Germinal center (tissue), 1 donor: Measurements from ENCODE around the gene TGFBI.
A peak's percentile ranks its signal among the peaks of the same experiment; 100 is the strongest.

ENCODE experiments used
- DNase-seq: peaks from one replicate; pipeline ENCODE4 v3.0.0; 2012; ENCODE audit warnings: mixed read lengths, low spot score

Gene TGFBI

DNA sequence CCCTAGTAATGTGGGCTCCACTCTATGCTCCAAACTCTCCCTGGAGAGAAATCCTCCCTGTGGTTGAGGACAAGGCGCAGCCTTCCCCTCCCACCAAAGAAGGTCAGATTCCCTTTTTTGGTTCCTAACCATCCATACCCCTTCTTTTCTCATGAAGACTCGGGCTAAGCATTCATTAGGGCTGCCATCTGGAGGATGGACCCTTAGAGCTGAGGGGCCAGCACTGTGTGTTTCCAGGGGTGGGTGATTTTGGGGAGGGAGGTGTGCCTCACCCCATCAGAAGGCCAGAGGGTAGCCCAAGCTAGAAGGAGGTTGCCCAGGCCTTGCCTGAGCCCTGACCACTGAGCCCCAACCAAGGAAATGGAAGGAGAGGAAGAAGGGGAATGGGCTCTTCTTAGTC, 36.8 kb downstream of the TGFBI start:
- no peak for DNase-seq

DNA sequence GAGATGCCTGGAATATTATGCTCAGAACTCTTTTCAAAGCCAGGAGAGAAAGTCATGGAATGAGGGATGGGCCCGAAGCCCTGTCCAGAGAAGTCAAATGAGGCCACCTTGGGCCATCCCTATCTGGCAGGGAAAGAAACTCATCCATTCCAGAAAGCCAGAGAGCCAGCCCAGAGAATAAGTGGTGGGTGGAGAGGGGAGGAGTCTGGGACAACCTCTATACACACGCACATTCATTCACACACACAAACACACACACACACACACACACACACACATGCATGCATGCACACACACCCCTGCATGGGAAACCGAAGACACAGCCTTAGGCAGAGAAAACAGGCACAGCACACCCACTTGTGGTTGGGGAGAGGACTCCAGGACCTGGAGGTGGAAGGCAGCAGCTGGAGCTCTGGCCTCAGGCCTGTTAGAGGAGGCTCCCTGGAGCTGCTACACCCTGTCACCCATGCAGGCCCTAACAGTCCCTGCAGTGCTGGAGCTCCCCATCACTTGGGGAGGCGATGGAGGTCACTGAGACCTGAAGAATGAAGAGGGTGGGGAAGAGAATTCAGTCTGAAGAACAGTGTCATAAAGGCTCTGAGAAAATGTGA, 38.0 kb downstream of the TGFBI start:
- DNase-seq = no peak

DNA sequence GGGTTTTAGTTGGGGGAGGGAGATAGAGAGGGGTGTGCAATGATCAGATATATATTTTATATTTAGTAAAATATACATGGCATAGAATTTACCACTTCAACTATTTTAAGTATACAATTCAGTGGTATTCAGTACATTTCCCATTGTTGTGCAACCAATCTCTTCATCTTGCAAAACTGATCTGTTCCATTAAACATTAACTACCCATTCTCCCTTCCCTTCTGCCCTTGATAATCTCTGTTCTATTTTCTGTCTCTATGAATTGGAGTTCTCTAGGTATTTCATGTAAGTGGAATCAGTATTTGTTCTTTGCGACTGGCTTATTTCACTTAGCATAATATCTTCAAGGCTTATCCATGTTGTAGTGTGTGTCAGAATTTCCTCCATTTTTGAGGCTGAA, 38.6 kb downstream of the TGFBI start:
- no peak for DNase-seq

DNA sequence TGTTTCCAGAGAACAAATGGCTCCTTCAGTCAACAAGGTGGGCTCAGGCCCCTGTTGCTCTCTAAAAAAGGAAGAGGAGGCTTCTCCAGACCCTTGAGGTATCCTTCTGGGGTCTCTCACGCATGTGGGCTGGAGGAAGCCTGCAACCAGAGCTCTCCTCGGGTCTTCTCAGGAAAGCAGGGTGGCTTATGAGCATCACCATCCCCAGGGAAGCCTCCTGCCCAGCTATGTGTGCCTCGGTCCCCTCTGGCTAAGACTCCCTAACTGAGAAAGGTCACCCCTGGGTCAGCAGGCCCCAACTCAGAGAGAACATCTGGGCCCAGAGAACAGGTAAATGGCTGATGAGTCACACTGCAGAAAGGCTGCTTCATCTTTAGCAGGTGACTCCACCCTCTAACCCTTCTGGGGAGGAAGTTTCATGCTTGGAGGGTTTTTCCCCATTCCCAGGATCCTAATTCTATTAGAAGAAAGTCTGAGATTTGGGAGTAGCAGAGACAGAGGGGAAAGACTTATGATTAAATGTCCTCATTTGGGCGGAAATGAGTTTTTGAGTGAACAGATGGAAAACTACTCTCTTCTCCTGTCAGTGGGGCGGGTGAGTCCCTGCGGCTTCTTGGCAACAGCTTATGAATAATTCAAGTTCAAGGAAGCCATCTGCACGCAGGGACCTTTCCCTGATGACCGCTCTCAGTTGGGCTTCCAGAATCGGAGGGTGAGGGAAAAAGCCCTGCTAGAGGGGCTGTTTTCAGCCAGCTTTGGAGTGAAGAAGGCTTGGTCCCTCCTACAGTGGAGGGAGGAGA, 41.9 kb downstream of the TGFBI start:
- DNase-seq = no peak

DNA sequence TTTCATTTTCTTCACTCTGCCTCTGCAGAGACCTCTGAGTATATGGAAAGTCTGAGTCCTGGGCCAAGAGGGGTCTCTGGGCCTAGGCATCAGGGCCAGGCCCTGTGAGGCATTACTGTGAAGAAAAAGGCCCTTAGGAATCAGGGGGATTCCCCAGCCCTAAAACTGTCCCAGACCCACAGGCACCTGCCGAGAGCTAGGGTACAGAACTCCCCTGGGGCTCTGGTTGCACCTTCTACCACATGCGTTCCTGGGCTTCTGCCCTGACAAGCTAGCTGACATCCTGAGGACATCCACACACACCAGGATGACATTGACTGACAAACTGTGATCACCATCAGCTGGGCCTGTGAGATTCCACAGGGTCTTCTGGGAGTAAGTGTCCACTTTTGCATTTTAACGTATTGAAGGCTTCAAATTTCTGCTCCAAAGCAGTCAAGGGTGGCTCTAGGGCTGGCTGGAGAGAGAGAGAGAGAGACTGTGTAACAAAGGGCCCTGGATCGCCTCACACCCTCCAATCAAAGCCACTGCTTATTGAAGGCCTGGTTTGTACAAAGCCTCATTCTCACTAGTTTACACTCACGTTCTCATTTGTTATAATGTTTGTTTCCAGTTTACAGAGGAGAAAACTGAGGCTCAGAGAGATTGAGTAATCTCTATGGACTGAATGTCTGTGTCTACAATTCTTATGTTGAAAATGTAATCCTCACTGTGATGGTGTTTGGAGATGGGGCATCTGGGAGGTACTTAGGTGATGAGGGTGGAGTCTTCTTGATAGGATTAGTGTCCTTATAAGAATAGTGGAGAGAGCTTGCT, 45.1 kb downstream of the TGFBI start:
- peak; percentile 48 for DNase-seq

DNA sequence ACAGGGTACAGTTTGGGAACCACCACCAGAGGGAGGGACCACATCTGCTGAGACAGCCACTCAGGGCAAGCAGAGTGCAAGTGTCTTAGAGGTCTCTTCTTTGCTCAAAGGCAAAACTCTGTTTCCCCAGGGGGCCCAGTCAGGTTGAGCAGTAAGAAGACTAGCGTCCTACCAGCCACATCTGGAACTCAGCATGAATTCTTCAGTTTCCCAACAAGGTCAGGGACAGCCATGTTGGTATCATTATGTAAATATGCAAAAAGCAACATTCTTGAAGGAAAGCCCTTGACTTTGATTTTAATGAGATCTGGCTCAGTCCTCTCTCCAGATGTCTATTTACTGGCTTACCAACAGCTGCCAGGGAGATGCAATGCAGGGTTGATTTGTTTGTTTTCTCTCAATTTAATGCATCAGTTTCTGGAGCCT, 46.7 kb downstream of the TGFBI start:
- DNase-seq = no peak

DNA sequence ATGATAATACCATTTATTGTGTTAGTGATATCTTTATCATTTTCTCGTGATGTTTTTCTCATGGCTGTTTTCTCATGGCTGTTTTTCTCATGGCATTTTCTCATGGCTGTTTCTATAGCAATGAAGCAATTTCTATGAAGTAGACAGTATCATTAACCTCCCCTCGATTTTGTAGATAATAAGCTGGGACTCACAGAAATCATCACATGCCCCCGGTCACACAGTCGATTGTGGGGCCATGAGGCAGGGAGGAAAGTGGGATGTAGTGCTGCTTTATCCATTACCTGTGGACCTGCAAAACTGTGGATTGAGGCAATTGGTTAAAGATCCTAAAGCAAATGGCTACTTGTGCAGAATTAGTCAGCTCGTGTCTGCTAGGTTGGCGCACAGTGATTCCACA, 47.3 kb downstream of the TGFBI start:
- no peak for DNase-seq

DNA sequence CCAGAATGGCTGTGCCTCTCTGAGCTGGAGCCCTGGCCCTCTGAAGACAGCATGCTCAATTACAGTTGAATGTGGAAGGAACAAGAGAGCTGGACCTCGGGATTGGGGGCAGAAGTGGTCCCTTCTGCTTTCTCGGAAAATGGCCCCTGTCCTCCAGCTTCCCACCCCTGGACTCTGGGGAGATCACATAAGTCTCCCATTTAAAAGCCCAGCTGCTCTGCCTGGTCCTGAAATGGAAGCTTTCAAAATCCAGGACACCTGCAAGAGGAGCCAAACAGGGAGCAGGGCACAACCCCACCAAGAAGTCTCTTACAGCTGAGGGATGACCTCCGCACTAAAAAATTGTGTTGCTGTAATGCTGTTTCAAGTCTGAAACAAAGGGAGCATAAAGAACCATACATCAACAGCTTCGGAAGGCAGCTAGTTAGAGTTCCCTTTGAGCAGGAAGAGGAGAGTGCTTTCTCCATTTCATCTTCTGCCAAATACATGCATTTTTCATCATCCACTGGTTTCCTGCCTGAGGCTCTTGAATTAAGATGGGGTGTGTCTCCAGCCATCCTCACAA, 48.2 kb downstream of the TGFBI start:
- no peak for DNase-seq

DNA sequence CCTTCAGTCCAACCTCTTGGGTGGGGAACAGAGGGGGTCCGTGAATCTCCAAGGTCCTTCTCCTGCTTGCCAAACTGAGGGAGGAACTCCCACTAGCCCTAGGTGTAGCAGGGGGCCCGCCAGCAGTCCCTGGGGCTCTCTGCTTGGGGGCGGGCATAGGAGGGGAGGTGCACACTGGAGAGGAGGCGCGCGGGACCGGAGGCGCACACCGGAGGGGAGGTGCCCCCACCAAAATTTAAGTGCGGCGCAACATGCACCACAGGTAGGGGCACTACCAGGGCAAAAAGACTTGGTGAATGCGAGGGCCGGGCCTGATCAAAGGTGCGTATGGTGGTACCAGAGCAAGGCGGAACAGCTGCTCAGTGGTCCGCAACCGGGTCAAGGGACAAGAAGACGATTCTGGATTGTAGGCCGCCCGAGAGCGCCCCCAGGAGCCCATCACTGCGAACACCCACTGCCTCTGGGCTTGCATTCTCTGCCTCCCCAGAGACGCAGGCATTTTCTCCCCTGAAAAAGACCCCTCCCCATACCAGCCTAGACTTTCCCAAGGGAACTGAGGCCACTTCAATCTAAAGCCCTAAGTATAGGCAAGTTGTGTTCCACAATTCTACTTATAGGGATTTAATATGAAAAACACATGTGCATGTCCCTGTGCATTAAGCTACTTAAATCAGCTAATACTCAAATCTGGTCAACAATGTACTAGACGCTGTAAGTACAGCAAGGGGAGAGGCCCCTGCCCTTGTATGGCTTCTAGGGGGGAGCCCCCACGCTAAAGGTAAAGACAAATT, 50.6 kb downstream of the TGFBI start:
- peak; percentile 26 for DNase-seq

DNA sequence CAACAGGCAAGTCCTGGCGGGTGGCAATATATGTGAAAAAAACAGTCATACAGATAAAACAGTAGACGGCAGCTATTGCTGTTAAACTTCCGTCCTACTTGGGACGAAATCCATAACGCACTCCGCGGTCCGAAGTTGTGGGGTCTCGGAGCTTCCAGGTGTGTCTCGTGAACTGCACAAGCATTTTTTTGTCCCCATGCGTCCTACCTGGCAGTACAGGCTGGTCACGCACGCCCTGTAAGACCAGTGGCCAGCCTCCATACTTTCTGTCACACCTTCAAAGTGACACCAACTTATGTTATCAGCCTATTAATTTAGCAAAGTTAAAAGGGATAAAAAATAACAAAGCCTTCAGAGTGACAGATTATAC, 51.3 kb downstream of the TGFBI start:
- DNase-seq = no peak

DNA sequence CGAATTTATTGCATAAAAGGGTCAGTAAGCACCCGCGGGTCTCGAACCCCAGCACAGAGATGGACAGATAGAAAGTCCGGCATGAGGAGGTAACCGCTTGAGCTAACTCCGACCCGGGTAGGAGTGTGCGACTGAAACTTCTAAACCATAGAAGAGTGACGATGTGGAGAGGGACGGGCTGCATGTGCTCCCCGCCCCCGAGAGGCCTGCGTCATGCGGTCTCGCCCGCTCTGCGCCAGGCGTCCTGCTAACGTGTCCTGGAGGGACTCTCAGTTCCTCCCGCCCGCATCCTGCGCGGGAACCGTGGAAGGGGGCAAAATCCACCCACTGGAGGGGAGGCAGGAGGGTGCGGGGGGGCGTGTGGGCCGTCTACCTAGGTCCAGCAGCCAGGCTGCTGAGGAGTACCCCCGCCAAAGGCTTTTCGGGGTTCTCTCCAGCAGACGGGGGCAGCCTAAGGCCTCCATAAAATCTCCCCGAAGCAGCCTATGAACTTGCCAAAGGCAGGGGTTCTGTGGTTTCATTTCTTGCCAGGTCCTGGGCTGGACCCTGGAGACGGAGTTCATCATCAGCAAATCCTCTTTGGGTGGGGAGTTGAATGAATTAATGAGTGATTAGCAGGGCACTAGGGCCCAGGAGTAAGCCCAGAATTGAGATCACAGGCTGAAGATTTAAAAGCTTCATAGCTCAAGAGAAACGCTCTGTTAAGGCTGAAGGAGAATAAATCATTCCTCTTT, 51.9 kb downstream of the TGFBI start:
- DNase-seq = peak; percentile 74

DNA sequence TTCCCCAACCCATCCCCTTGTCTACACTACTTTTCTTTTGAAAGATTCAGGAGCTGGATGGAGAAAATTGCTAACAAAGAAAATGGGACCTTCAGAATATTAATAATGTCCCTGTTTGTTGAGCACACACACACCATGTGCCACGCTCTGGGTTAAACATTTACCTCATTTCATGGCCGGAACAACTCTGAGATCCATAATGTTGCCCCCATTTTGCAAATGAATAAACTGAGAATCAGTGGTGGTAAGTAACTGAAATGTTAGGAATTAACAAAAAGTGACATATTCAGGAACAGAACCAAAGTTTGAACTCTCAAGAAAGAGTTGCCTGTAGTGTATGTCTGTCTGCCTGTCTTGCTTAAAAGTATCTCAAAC, 52.4 kb downstream of the TGFBI start:
- no peak for DNase-seq

DNA sequence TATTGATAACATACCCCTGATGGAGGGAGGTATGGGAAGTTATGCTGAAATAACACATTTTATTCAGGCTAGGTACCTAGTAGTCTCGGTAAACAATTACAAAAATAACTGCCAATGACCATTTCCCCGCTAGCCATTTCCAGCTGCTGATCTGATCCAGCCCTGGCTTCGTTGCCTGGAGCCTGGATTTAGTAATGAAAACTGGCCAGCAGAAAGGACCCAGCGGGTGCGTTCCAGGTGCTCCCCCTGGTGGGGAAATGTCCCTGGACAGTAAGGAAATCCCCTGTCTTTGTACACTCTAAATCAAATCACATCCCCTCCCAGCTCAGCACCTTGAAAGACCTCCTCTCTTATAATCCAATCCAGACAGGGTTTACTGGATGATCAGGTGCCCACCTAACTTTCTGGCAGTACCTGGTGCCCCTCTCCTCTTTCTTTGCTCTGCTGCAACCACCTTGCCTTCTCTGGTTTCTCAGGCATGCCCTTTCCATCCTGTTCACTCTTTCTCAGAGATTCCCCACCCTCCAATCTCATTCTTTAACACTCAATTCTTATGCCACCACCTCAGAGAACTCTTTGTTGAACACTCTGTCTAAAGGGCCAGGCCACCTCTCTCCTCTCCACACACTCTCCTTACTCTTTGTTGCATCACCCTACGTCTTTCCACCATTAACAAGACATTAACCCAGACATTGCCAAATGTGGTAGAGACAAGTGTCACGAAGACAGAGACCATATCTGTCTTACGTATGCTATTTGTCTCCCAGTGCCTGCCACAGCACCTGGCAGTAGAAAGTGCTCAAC, 53.8 kb downstream of the TGFBI start:
- peak; percentile 64 for DNase-seq

DNA sequence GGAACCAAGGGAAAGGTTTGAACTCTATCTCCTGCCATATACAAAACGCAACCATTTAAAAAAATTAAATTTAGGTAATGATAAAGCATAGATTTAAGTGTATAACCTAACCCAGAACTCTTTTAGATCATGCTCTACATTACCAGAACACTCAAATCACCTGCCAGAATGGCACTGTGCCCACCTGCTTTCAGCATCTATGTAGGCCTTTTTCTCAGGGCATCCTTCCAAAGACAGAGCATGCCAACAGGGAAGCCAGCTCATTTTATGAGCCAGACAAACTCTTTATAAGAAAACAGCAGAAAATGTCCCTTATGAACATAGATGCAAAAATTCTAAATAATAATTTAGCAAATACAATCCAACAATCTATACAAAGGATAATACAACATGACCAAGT, 55.9 kb downstream of the TGFBI start:
- DNase-seq = no peak

DNA sequence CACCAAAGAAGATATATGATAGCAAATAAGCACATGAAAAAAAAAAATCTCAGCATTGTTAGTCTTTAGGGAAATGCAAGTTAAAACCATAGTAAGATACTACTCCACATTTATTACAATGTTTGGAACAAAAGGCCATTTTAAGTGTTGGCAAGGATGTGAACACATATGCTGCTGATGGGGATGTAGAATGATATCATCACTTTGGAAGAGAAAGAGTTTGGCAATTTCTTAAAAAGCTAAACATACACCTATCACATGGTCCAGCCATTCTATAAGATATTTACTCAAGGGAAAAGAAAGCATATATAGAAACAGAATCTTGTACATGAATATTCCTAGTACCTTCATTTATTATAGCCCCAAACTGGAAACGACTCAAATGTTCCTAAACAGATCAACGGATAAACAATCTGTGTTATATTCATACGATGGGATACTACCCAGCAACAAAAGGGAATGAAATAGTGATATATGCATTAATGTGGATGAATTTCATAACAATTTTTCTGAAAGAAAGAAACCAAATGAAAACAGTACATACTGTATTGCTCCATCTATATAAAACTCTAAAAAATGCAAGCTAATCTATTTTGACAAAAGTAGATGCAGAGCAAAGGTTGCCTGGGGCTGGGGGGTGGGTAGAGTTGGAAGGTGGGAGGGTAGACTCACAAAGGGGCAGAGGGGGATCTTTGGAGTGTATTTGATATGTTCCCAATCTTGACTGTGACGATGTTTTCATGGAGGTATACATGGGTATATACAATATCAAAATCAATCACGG, 58.2 kb downstream of the TGFBI start:
- DNase-seq = no peak

DNA sequence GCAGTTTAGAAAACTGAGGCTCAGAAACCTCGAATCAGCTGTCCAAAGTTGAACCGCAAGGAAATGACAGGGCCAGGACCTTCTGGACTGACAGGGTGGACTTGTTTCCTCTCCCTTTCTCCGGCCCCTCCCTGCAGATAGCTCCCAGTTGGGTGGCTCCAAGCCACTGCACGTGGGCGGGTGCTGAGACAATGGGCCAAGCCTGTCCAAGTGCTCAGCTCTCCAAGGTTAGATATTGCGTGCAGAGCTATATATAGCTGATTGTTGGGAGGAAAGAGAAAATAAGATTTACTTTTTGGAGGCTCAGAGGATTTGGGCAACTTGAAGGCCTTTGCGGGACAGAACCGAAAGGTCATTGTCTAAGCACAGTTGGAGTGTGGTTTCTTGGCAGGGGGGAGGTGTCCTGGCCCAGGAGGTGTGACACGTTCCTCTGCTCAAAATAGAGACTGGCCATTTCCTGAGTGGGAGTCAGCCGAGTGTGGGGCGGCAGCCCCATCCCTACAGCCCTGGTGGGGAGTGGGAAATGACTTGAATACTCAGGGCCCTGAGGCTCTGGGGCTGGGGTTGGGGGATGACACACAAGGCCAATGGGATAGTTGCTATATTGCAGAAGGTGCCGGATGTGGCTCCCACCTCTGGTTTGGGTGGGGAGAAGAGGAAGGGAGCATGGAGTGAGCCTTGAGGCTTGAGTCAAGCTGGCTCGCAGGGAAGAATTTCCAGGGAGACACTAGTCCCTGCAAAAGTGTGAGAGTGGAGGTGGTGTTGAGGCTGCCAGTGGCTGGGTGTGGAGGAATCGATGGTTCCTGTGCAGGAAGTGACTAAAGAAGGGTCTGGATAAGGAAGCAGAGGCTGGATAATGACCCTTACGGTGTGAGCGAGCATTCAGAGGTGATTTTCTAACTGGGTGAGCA, 59.4 kb downstream of the TGFBI start:
- DNase-seq = no peak

DNA sequence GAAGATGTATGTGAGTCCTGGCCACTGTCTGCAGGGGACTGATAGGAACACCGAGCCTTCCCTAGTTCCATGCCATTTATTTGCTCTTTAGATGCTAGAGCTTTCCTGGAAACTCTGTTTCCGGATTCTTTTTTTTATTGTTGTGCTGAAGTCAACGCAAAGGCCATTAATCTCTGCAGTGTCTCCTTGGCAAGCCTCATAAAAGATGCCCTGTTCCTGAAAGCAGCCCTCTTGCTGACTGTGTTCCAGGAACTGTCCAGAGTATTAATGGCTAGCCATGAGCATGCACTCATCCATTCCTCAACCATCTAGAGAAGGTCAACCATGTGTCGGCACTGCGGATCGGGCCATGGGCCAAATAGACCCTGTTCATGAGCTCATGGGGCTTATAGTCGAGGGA, 61.0 kb downstream of the TGFBI start:
- DNase-seq = no peak

DNA sequence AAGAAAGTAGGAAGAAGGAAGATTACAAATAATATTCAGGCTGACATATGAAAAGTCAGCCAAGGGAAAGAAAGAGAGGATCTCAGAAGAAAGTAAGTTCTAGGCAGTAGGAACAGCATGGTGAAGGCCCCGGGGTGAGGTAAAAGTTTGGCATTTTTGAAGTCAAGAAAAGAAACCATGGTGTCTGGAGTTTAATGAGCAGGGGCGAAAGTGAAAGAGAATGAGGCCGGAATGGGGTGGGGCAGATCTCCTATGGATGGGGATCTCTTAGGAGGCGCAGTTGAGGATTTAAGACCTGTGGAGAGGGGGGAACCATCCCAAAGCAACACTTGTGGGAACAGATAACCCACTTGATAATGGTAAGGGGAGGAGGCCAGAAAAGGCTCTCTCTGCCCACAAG, 61.5 kb downstream of the TGFBI start:
- no peak for DNase-seq
